ENCODE results near the gene UGT1A7. TPM values are rescaled to one million over a fixed set of nuclear protein-coding genes. Genes with fewer than 3 reads are reported as not detected.

Gene UGT1A7
- polyA plus RNA-seq, 1 donor (not counting 4 experiments of a cell fraction or from before 2014, with no cell fraction given), result 0.87 TPM

GRCh38 chr2:233778030-233778429 is 96.3 kb downstream of the UGT1A7 start, which contains the start of gene MROH2A:
TSS of gene MROH2A (plus strand) at chr2:233778330. CDS start at chr2:233779359, 1,029 bp downstream.
- no peak for FAIRE-seq
- H3K27ac ChIP-seq (ENCODE audit: control insufficient read depth, insufficient read depth, low read length), result no peak within 1 kb of the TSS
- no peak within 1 kb of the TSS for H3K9ac ChIP-seq (ENCODE audit: control insufficient read depth, extremely low read depth, insufficient read depth, low read length)

GRCh38 chr2:233779722-233780121 is 98.0 kb downstream of the UGT1A7 start:
- Histone ChIP-seq H3K9ac (ENCODE audit: control insufficient read depth, extremely low read depth, insufficient read depth, low read length) (no peak overlapping the region), H3K4me3 (ENCODE audit: control insufficient read depth in 2 of 3, extremely low read depth in 1 of 3, insufficient read depth in 2 of 3, low read depth in 1 of 3, low read length in 3 of 3) (no peak overlapping the region), H4K20me1 (ENCODE audit: control insufficient read depth, extremely low read depth, insufficient read depth, low read length) (no peaks in the 10 kb centered on the region), H3K9me3 (ENCODE audit: control insufficient read depth, low read depth, low read length) (peaks cover 3% of the 10 kb centered on the region), H3K79me2 (ENCODE audit: control insufficient read depth, insufficient read depth, low read length) (no peaks in the 10 kb centered on the region), H3K36me3 (ENCODE audit: control insufficient read depth in 2 of 2, extremely low read depth in 1 of 2, insufficient read depth in 2 of 2, low read length in 2 of 2) (no peaks in the 10 kb centered on the region), H3K4me2 (ENCODE audit: control insufficient read depth, extremely low read depth, insufficient read depth, low read depth, low read length) (no peak overlapping the region), H2AFZ (ENCODE audit: control insufficient read depth, low read length) (no peak overlapping the region), H3K27me3 (ENCODE audit: control insufficient read depth, extremely low read depth, insufficient read depth, low read length) (no peaks in the 10 kb centered on the region), H3K4me1 (ENCODE audit: control insufficient read depth, extremely low read depth, insufficient read depth, low read length) (no peaks in the 10 kb centered on the region), H3K27ac (ENCODE audit: control insufficient read depth, insufficient read depth, low read length) (no peak overlapping the region), H3K9me1 (ENCODE audit: control insufficient read depth, extremely low read depth, insufficient read depth, low read length) (no peaks in the 10 kb centered on the region)
- no peak for DNase-seq (ENCODE audit: low read depth, low spot score)
- TF ChIP-seq EZH2 (IDR thresholded peaks at IDR 0.05; ENCODE audit: low read length) (no peak), CTCF (optimal IDR thresholded peaks at IDR 0.05 in 1 of 3, IDR thresholded peaks at IDR 0.05 in 1 of 3, conservative IDR thresholded peaks at IDR 0.05 in 1 of 3; ENCODE audit: extremely low read depth in 1 of 3, insufficient read depth in 2 of 3, low read length in 3 of 3) (no peak)
- no peak for FAIRE-seq
- dilution Hi-C loops (cut with MboI; ENCODE audit: extremely low pct_ligation_motif_present, low sequenced_read_pairs), result no loop called here

More at GRCh38 chr2:233778030-233778429, 96.3 kb downstream of the UGT1A7 start, which contains the start of gene MROH2A:
- TF ChIP-seq EZH2 (IDR thresholded peaks at IDR 0.05; ENCODE audit: low read length), result no peak
- TF ChIP-seq CTCF (optimal IDR thresholded peaks at IDR 0.05 in 1 of 3, IDR thresholded peaks at IDR 0.05 in 1 of 3, conservative IDR thresholded peaks at IDR 0.05 in 1 of 3; ENCODE audit: extremely low read depth in 1 of 3, insufficient read depth in 2 of 3, low read length in 3 of 3), result no peak
- no peaks in the 10 kb centered on the region for H3K4me1 ChIP-seq (ENCODE audit: control insufficient read depth, extremely low read depth, insufficient read depth, low read length)
- no peaks in the 10 kb centered on the region for H3K27me3 ChIP-seq (ENCODE audit: control insufficient read depth, extremely low read depth, insufficient read depth, low read length)
- no peak within 1 kb of the TSS for H3K4me2 ChIP-seq (ENCODE audit: control insufficient read depth, extremely low read depth, insufficient read depth, low read depth, low read length)
- no peaks in the 10 kb centered on the region for H3K79me2 ChIP-seq (ENCODE audit: control insufficient read depth, insufficient read depth, low read length)
- no peak within 1 kb of the TSS for H3K4me3 ChIP-seq (ENCODE audit: control insufficient read depth in 2 of 3, extremely low read depth in 1 of 3, insufficient read depth in 2 of 3, low read depth in 1 of 3, low read length in 3 of 3)
- no peaks in the 10 kb centered on the region for H3K9me1 ChIP-seq (ENCODE audit: control insufficient read depth, extremely low read depth, insufficient read depth, low read length)
- no peaks in the 10 kb centered on the region for H4K20me1 ChIP-seq (ENCODE audit: control insufficient read depth, extremely low read depth, insufficient read depth, low read length)
- H2AFZ ChIP-seq (ENCODE audit: control insufficient read depth, low read length), result no peak within 1 kb of the TSS
- dilution Hi-C loops (cut with MboI; ENCODE audit: extremely low pct_ligation_motif_present, low sequenced_read_pairs), result no loop called here
- peaks cover 3% of the 10 kb centered on the region for H3K9me3 ChIP-seq (ENCODE audit: control insufficient read depth, low read depth, low read length)
- no peaks in the 10 kb centered on the region for H3K36me3 ChIP-seq (ENCODE audit: control insufficient read depth in 2 of 2, extremely low read depth in 1 of 2, insufficient read depth in 2 of 2, low read length in 2 of 2)
- no peak for DNase-seq (ENCODE audit: low read depth, low spot score)
